Measurements from ENCODE around the gene RNF151.

GRCh38 chr16:1999866-2000514, 33.3 kb downstream of the RNF151 start:
- no peak for TF ChIP-seq CTCF (conservative IDR thresholded peaks at IDR 0.05; ENCODE audit: low read length)
- no peak for TF ChIP-seq EZH2phosphoT487 (IDR thresholded peaks at IDR 0.05; ENCODE audit: borderline replicate concordance)
